Measurements from ENCODE around the gene MBD5.

MBD5 gene

GRCh38 chr2:148237911-148238310 lies 217.0 kb downstream of the MBD5 start:
- DNase-seq = no peak

GRCh38 chr2:148238561-148238960 lies 217.7 kb downstream of the MBD5 start:
- DNase-seq = no peak

- no peak for DNase-seq
These were observed 219.9 kb downstream of the MBD5 start for GRCh38 chr2:148240838-148241237.

- no peak for DNase-seq
These were observed 223.9 kb downstream of the MBD5 start for GRCh38 chr2:148244593-148245292.

- no peak for DNase-seq
These were observed 231.1 kb downstream of the MBD5 start for GRCh38 chr2:148251993-148252392.

- DNase-seq = no peak
These were observed 231.8 kb downstream of the MBD5 start for GRCh38 chr2:148252646-148253045.

- DNase-seq = no peak
These were observed 232.8 kb downstream of the MBD5 start for GRCh38 chr2:148253685-148254084.

- no peak for DNase-seq
These were observed 235.0 kb downstream of the MBD5 start for GRCh38 chr2:148255929-148256328.

- no peak for DNase-seq
These were observed 236.4 kb downstream of the MBD5 start for GRCh38 chr2:148257276-148257675.

GRCh38 chr2:148258124-148258523 lies 237.2 kb downstream of the MBD5 start:
- no peak for DNase-seq

- no peak for DNase-seq
These were observed 238.8 kb downstream of the MBD5 start for GRCh38 chr2:148259674-148260073.

GRCh38 chr2:148263890-148264289 lies 243.0 kb downstream of the MBD5 start:
- DNase-seq = no peak

- no peak for DNase-seq
These were observed 252.3 kb downstream of the MBD5 start for GRCh38 chr2:148273158-148273691.

- no peak for DNase-seq
These were observed 258.3 kb downstream of the MBD5 start for GRCh38 chr2:148279216-148279615.

- DNase-seq = no peak
These were observed 261.3 kb downstream of the MBD5 start for GRCh38 chr2:148282201-148282600.

- no peak for DNase-seq
These were observed 271.5 kb downstream of the MBD5 start for GRCh38 chr2:148292431-148292830.

- DNase-seq = no peak
These were observed 277.3 kb downstream of the MBD5 start for GRCh38 chr2:148298196-148298595.

- DNase-seq = no peak
These were observed 278.7 kb downstream of the MBD5 start for GRCh38 chr2:148299616-148300015.

GRCh38 chr2:148300544-148300943 lies 279.7 kb downstream of the MBD5 start:
- DNase-seq = no peak

GRCh38 chr2:148301362-148301761 lies 280.5 kb downstream of the MBD5 start:
- DNase-seq = no peak

- DNase-seq = no peak
These were observed 281.6 kb downstream of the MBD5 start for GRCh38 chr2:148302526-148302925.

GRCh38 chr2:148303161-148303560 lies 282.3 kb downstream of the MBD5 start:
- no peak for DNase-seq

- no peak for DNase-seq
These were observed 284.6 kb downstream of the MBD5 start for GRCh38 chr2:148305476-148305875.

- no peak for DNase-seq
These were observed 285.1 kb downstream of the MBD5 start for GRCh38 chr2:148306027-148306426.

GRCh38 chr2:148317598-148317997 lies 296.7 kb downstream of the MBD5 start:
- no peak for DNase-seq

Data from NCI-H187 (cell line).